Measurements from ENCODE around the gene PTPRG.

DNA sequence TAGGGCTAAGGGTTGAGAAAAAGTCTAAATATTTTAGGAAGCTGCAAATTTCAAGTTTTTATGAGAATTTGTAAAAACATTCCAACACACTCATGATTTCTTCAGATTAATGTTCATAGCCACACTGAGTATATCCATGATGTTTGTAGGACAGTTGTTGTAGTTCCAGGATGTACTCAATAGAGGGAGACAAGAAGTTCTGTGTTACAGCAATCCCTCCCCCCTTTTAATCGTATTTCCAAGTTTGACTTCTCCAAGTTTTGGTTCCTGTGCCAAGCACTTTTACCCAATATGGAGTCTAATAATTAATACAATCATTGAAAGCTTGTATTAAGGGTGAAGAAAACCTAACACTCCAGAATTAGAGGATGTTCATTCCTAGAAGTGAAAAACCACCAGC lies 668.5 kb downstream of the PTPRG start:
- peak; percentile 33; the same call in 1 of the 2 replicates for TF ChIP-seq CTCF (IDR thresholded peaks at IDR 0.05)
- no peak for TF ChIP-seq SIN3A (IDR thresholded peaks at IDR 0.05; ENCODE audit: borderline replicate concordance, insufficient read depth, low read depth, low read length)
- TF ChIP-seq TCF7L2 (IDR thresholded peaks at IDR 0.05; ENCODE audit: low read depth, low read length) = no peak
- no peak for TF ChIP-seq POLR2AphosphoS5 (IDR thresholded peaks at IDR 0.05; ENCODE audit: low read depth, low read length)

All from Panc1 (cell line).